K562 (cell line): ENCODE measurements around the gene NGRN. TPM values are rescaled to one million over a fixed set of nuclear protein-coding genes. Genes with fewer than 3 reads are reported as not detected.

ENCODE experiments used
- ATF3 ChIP-seq, 2 experiments: fragments of 450-650 bp in 1 of 2; sonication (generic) in 1 of 2; formaldehyde crosslinking in 1 of 2; IDR thresholded peaks in 1 of 2; conservative IDR thresholded peaks in 1 of 2; 2 replicates each; pipeline versions ENCODE4 v1.6.1 to v1.8.1; 2016 to 2023; ENCODE audit warnings: mild to moderate bottlenecking in 2 of 2, moderate library complexity in 2 of 2, inconsistent platforms in 1 of 2, missing genetic modification reagents in 1 of 2
- BCOR ChIP-seq: fragments of 450-650 bp; IDR thresholded peaks from 2 replicates; pipeline ENCODE4 v1.6.1; 2016
- BRCA1 ChIP-seq, 2 experiments: fragments of 450-650 bp in 1 of 2; sonication (generic) in 1 of 2; formaldehyde crosslinking in 1 of 2; IDR thresholded peaks; 2 replicates each; pipeline versions ENCODE4 v1.5.0 to v1.6.1; 2017 to 2020; ENCODE audit warnings: mild to moderate bottlenecking in 1 of 2, missing genetic modification reagents in 1 of 2
- BRD4 ChIP-seq: fragments of 200-600 bp; sonication (generic); IDR thresholded peaks from 2 replicates; pipeline ENCODE4 v1.6.1; 2017; ENCODE audit warnings: inconsistent platforms
- CEBPG ChIP-seq, 3 experiments: fragments of 200-800 bp in 1 of 3; sonication (Bioruptor generic) in 1 of 3; sonication (generic) in 1 of 3; formaldehyde crosslinking in 1 of 3; IDR thresholded peaks in 2 of 3; conservative IDR thresholded peaks in 1 of 3; 2 replicates each; pipeline versions ENCODE4 v1.6.1 to v1.8.0; 2016 to 2022; ENCODE audit warnings: missing compliant biosample characterization in 2 of 3, missing genetic modification characterization in 2 of 3, mild to moderate bottlenecking in 1 of 3, missing genetic modification reagents in 1 of 3
- CREB1 ChIP-seq, 2 experiments: sonication (generic) in 1 of 2; formaldehyde crosslinking in 1 of 2; IDR thresholded peaks; 2 replicates each; pipeline versions ENCODE4 v1.6.1 to v1.8.0; 2012 to 2022; ENCODE audit warnings: inconsistent platforms in 1 of 2, mild to moderate bottlenecking in 1 of 2, missing genetic modification reagents in 1 of 2, moderate library complexity in 1 of 2
- ELF1 ChIP-seq: fragments of 200-800 bp; sonication (Bioruptor generic); IDR thresholded peaks from 2 replicates; pipeline ENCODE4 v1.6.1; 2016; ENCODE audit warnings: missing genetic modification characterization, missing compliant biosample characterization
- ESRRB ChIP-seq: fragments of 250-450 bp; sonication (Bioruptor Pico); IDR thresholded peaks from 2 replicates; pipeline ENCODE4 v1.5.0; 2020; ENCODE audit warnings: mild to moderate bottlenecking, moderate library complexity, borderline replicate concordance
- FOXK2 ChIP-seq, 2 experiments: fragments of 450-650 bp; IDR thresholded peaks in 1 of 2; conservative IDR thresholded peaks in 1 of 2; 2 replicates each; pipeline ENCODE4 v1.6.1; 2016; ENCODE audit warnings: low read depth in 2 of 2, mild to moderate bottlenecking in 1 of 2
- HDAC2 ChIP-seq: fragments of 450-650 bp; IDR thresholded peaks from 2 replicates; pipeline ENCODE4 v1.6.1; 2016; ENCODE audit warnings: mild to moderate bottlenecking
- HDAC8 ChIP-seq: fragments of 450-650 bp; IDR thresholded peaks from 2 replicates; pipeline ENCODE4 v1.6.1; 2016; ENCODE audit warnings: mild to moderate bottlenecking, missing genetic modification characterization, moderate library complexity, missing compliant biosample characterization
- IRF2 ChIP-seq: sonication (generic); formaldehyde crosslinking; IDR thresholded peaks from 2 replicates; pipeline ENCODE4 v1.8.1; 2022; ENCODE audit warnings: mild to moderate bottlenecking, missing genetic modification reagents
- KHSRP ChIP-seq: fragments of 450-650 bp; IDR thresholded peaks from 2 replicates; pipeline ENCODE4 v1.6.1; 2017
- MCM3 ChIP-seq: fragments of 450-650 bp; IDR thresholded peaks from 2 replicates; pipeline ENCODE4 v1.6.1; 2016
- NFRKB ChIP-seq: fragments of 450-650 bp; IDR thresholded peaks from 2 replicates; pipeline ENCODE4 v1.6.1; 2016; ENCODE audit warnings: low read depth
- POLR2G ChIP-seq: fragments of 200-400 bp; formaldehyde crosslinking; IDR thresholded peaks from 2 replicates; pipeline ENCODE4 v1.6.1; 2017; ENCODE audit warnings: low read depth, mild to moderate bottlenecking, antibody characterized with exemption, low read length, moderate library complexity
- SFPQ ChIP-seq: fragments of 200-400 bp; formaldehyde crosslinking; IDR thresholded peaks from 2 replicates; pipeline ENCODE4 v1.6.1; 2017; ENCODE audit warnings: mild to moderate bottlenecking, low read depth, low read length, moderate library complexity
- SRSF7 ChIP-seq: fragments of 200-400 bp; formaldehyde crosslinking; optimal IDR thresholded peaks from 2 replicates; pipeline ENCODE3; 2017; ENCODE audit warnings: mild to moderate bottlenecking, low read depth, low read length
- TEAD1 ChIP-seq, 2 experiments: fragments of 450-650 bp in 1 of 2; sonication (generic) in 1 of 2; formaldehyde crosslinking; IDR thresholded peaks; 2 replicates each; pipeline versions ENCODE4 v1.4.0 to v1.8.0; 2020 to 2022; ENCODE audit warnings: mild to moderate bottlenecking in 2 of 2, missing genetic modification reagents in 1 of 2
- U2AF2 ChIP-seq: fragments of 200-400 bp; formaldehyde crosslinking; optimal IDR thresholded peaks from 2 replicates; pipeline ENCODE3; 2017; ENCODE audit warnings: low read depth, mild to moderate bottlenecking, low read length
- YY1 ChIP-seq, 3 experiments: IDR thresholded peaks; 2 replicates each; pipeline ENCODE4 v1.6.1; 2011; ENCODE audit warnings: low read length in 2 of 3, mild to moderate bottlenecking in 2 of 3, moderate library complexity in 2 of 3, borderline replicate concordance in 1 of 3, control low read depth in 1 of 3, low read depth in 1 of 3; ENCODE audit not compliant: insufficient read depth in 3 of 3, insufficient replicate concordance in 2 of 3, control insufficient read depth in 1 of 3, insufficient read length in 1 of 3; ENCODE audit errors: extremely low read depth in 1 of 3
- ZKSCAN1 ChIP-seq: fragments of 150-350 bp; IDR thresholded peaks from 2 replicates; pipeline ENCODE4 v1.6.1; 2016; ENCODE audit warnings: low read depth, low read length
- ZNF23 ChIP-seq: fragments of 250-450 bp; sonication (Bioruptor Pico); IDR thresholded peaks from 2 replicates; pipeline ENCODE4 v1.4.0; 2020; ENCODE audit warnings: mild to moderate bottlenecking
- ZNF324 ChIP-seq: fragments of 250-450 bp; sonication (Bioruptor Pico); IDR thresholded peaks from 2 replicates; pipeline ENCODE4 v1.4.0; 2020; ENCODE audit warnings: mild to moderate bottlenecking
- ZNF431 ChIP-seq: sonication (generic); formaldehyde crosslinking; IDR thresholded peaks from 2 replicates; pipeline ENCODE4 v1.8.0; 2022; ENCODE audit warnings: mild to moderate bottlenecking, missing genetic modification reagents
- ZNF707 ChIP-seq: fragments of 250-450 bp; sonication (Bioruptor Pico); conservative IDR thresholded peaks from 2 replicates; pipeline ENCODE4 v1.8.0; 2022; ENCODE audit warnings: inconsistent platforms, mild to moderate bottlenecking, moderate library complexity
- ZSCAN29 ChIP-seq: fragments of 450-650 bp; IDR thresholded peaks from 2 replicates; pipeline ENCODE4 v1.6.1; 2017
- polyA plus RNA-seq, 8 experiments: library from polyadenylated mRNA; depleted of rRNA in 4 of 8; stranded (reverse) in 5 of 8; unstranded in 3 of 8; fragments of >200 nt; fragmentation: Nextera tagmentation in 2 of 8; fragmentation: Illumina TruSeq in 1 of 8; extraction: Ambion mirVana in 2 of 8; extraction: Trizol in 1 of 8; gene quantifications; 2 replicates each; pipeline versions ENCODE4 v1.2.1 to v1.2.3, GENCODE V29; 2011 to 2014; ENCODE audit warnings: inconsistent platforms in 1 of 8, missing spikeins in 1 of 8
- total RNA-seq, 7 experiments: library from RNA; depleted of rRNA in 6 of 7; stranded (reverse); fragments of >200 nt in 6 of 7; fragmentation: Illumina TruSeq in 2 of 7; extraction: Trizol in 2 of 7; gene quantifications; 2 replicates each; pipeline versions ENCODE4 v1.2.1 to v1.2.3, GENCODE V29; 2011 to 2021; ENCODE audit warnings: low replicate concordance in 1 of 7

NGRN gene
- total and polyA plus RNA-seq, 9 of the 15 experiments (the other 6 are each of a cell fraction or from before 2014, with no cell fraction given), result 14.0 to 73.4 (median 60.0) TPM

- TF ChIP-seq ZSCAN29 (peak; percentile 92), ZNF431 (0 out of 2 replicates have a peak, but pooled peaks have one; percentile 47), BRD4 (peak; percentile 64; the same call in 1 of the 2 replicates), U2AF2 (no peak), POLR2G (no peak), CEBPG (CRISPR knock-in tag; IDR thresholded peaks at IDR 0.05) (no peak), CEBPG (tag; conservative IDR thresholded peaks at IDR 0.05 in 1 of 2, IDR thresholded peaks at IDR 0.05 in 1 of 2) (peak; percentile 11 to 47; a peak in 1 of 4 replicates), NFRKB (0 out of 2 replicates have a peak, but pooled peaks have one; percentile 1), MCM3 (no peak), TEAD1 (CRISPR knock-in tag; IDR thresholded peaks at IDR 0.05) (peak in 1 of 2 experiments; percentile 14; a peak in 1 of 4 replicates), FOXK2 (conservative IDR thresholded peaks at IDR 0.05 in 1 of 2, IDR thresholded peaks at IDR 0.05 in 1 of 2; ENCODE audit: low read depth in 2 of 2) (0 out of 4 replicates have a peak, but pooled peaks of 1 of the 2 experiments have one; percentile 10), ELF1 (no peak), ESRRB (CRISPR knock-in tag) (no peak), IRF2 (no peak), BRCA1 (IDR thresholded peaks at IDR 0.05) (no peak), BRCA1 (CRISPR knock-in tag; IDR thresholded peaks at IDR 0.05) (no peak), YY1 (IDR thresholded peaks at IDR 0.05; ENCODE audit: borderline replicate concordance in 1 of 3, control insufficient read depth in 1 of 3, extremely low read depth in 1 of 3, insufficient read depth in 3 of 3, insufficient read length in 1 of 3, insufficient replicate concordance in 2 of 3, low read depth in 1 of 3, low read length in 2 of 3) (peak in 2 of 3 experiments; percentile 48 to 60), KHSRP (no peak), SFPQ (no peak), ZNF324 (0 out of 2 replicates have a peak, but pooled peaks have one; percentile 14), ATF3 (IDR thresholded peaks at IDR 0.05) (peak; percentile 79), ATF3 (CRISPR knock-in tag; conservative IDR thresholded peaks at IDR 0.05) (no peak), ZNF707 (no peak), HDAC8 (tag) (0 out of 2 replicates have a peak, but pooled peaks have one; percentile 3), HDAC2 (0 out of 2 replicates have a peak, but pooled peaks have one; percentile 4), BCOR (no peak), SRSF7 (no peak), ZNF23 (no peak), ZKSCAN1 (0 out of 2 replicates have a peak, but pooled peaks have one; percentile 26), CREB1 (IDR thresholded peaks at IDR 0.05) (no peak), CREB1 (CRISPR knock-in tag; IDR thresholded peaks at IDR 0.05) (0 out of 2 replicates have a peak, but pooled peaks have one; percentile 7)
Observed at GRCh38 chr15:90266061-90266431, 574 bp downstream of the NGRN start (continued).
